GM12891 (cell line): ENCODE measurements around the gene ZDHHC11.

Experiments used
- POLR2AphosphoS5 ChIP-seq: IDR thresholded peaks from 2 replicates; pipeline ENCODE4 v1.6.1; 2011; ENCODE audit warnings: low read depth, low read length, control low read depth
- TAF1 ChIP-seq: IDR thresholded peaks from 2 replicates; pipeline ENCODE4 v1.6.1; 2011; ENCODE audit warnings: low read depth, low read length, control low read depth

DNA sequence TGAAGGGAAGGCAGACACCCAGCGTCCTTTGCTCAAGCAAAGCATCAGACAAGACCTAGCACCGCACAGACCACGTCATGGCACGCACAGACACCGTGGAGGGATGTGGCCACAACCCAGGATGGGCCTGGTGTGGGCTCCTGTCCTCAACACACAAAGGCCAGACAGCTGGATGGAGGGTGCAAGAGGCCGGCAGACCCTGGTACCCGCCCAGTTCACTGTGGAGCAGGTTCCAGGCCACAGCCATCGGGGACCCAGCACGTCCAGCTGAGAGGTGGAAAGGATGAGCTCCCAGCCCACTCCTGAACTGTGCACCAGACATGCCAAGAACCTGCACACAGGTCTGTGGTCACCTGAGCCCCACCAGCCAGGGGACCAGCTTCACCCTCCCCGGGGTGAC is 15.0 kb upstream of the ZDHHC11 start:
- TF ChIP-seq TAF1 (no peak), POLR2AphosphoS5 (no peak)
